Body of pancreas (tissue), 4 donors: ENCODE measurements around the gene PARP8. TPM values are rescaled to one million over a fixed set of nuclear protein-coding genes. Genes with fewer than 3 reads are reported as not detected.
"Not testable (repeated sequence)": the region's sequence is repeated elsewhere in the genome, so short reads cannot be mapped to it uniquely, and the experiment has no call there.

Experiments used
- ATAC-seq: fragments of 150-250 bp; one replicate; pipeline ENCODE4 v1.9.1; 2016
- DNase-seq, 4 donors: peaks; one replicate each; pipeline ENCODE4 v3.0.0-alpha.2; 2019
- H3K27ac ChIP-seq, 4 donors: fragments of 200-600 bp; sonication (generic); 1 replicate in 3 of 4; 2 replicates in 1 of 4; pipeline versions ENCODE4 v1.5.1 to v1.6.1; 2016 to 2019; ENCODE audit warnings: mild to moderate bottlenecking in 1 of 4, mixed read lengths in 1 of 4, moderate library complexity in 1 of 4
- H3K27me3 ChIP-seq, 2 donors: fragments of 200-600 bp; sonication (generic); one replicate each; pipeline ENCODE4 v1.6.0; 2016; ENCODE audit warnings: mild to moderate bottlenecking in 1 of 2
- H3K36me3 ChIP-seq, 2 donors: fragments of 200-600 bp; sonication (generic); replicated peaks in 1 of 2; 2 replicates each; pipeline ENCODE4 v1.5.1; 2016; ENCODE audit warnings: low read depth in 2 of 2; ENCODE audit not compliant: insufficient read depth in 1 of 2
- H3K4me1 ChIP-seq: fragments of 200-600 bp; sonication (generic); one replicate; pipeline ENCODE4 v1.6.0; 2016
- H3K4me3 ChIP-seq, 2 donors: fragments of 200-600 bp; sonication (generic); 1 replicate in 1 of 2; 2 replicates in 1 of 2; pipeline ENCODE4 v1.5.1; 2016 to 2019
- H3K9me3 ChIP-seq, 3 donors: fragments of 200-600 bp; sonication (generic); 1 replicate in 2 of 3; 2 replicates in 1 of 3; pipeline ENCODE4 v1.5.1; 2016
- POLR2A ChIP-seq, 3 donors: fragments of 450-650 bp; IDR thresholded peaks; one replicate each; pipeline ENCODE4 v1.6.1; 2016; ENCODE audit warnings: antibody characterized with exemption in 3 of 3, mild to moderate bottlenecking in 2 of 3
- WGBS, 2 donors: methylation state at CpG; one replicate each; pipeline ENCODE4 v1.1.5; 2017; 5-methylcytosine and 5-hydroxymethylcytosine counted together
- intact Hi-C: fragments of 100-400 bp; cut with DNase I; formaldehyde crosslinking; loops from one replicate; pipeline ENCODE4 v1.15.1; 2023
- total RNA-seq, 2 donors: library from RNA; depleted of rRNA; stranded (reverse); fragments of >200 nt; gene quantifications; one replicate each; pipeline ENCODE4 v1.1.0, GENCODE V29; 2016
- TF ChIP-seq, protein P1 (sequence below), 7 experiments: fragments of 450-650 bp in 4 of 7; fragments of 200-600 bp in 3 of 7; sonication (generic) in 3 of 7; IDR thresholded peaks; one replicate each; pipeline ENCODE4 v1.5.1; 2016 to 2019; ENCODE audit warnings: antibody characterized with exemption in 7 of 7

PARP8 gene
- total RNA-seq, 2 donors from 2014 or later, result 13.5 to 17.9 TPM

DNA sequence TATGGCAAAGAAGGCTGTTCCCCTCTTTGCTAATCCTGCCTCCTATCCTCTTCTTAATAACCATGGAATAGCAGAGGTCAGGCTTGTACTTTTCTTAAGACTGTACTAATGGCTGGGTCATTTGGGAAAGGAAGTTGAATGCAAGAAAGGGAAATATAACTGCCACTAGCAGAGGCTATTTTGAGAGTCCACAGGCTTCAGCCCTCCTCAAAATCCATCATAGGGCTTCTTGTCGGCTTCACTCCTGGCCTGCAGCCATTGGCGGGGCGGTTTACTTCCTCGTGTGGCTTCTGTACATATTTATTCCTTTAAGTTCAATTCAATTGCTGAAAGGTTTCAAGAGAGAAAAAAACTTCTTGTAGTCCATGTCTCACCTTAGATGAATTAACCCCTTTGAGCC is 2.8 kb upstream of the PARP8 start:
- H3K4me1 ChIP-seq, result no peaks in the 10 kb centered on the region
- TF ChIP-seq, protein P1, sequence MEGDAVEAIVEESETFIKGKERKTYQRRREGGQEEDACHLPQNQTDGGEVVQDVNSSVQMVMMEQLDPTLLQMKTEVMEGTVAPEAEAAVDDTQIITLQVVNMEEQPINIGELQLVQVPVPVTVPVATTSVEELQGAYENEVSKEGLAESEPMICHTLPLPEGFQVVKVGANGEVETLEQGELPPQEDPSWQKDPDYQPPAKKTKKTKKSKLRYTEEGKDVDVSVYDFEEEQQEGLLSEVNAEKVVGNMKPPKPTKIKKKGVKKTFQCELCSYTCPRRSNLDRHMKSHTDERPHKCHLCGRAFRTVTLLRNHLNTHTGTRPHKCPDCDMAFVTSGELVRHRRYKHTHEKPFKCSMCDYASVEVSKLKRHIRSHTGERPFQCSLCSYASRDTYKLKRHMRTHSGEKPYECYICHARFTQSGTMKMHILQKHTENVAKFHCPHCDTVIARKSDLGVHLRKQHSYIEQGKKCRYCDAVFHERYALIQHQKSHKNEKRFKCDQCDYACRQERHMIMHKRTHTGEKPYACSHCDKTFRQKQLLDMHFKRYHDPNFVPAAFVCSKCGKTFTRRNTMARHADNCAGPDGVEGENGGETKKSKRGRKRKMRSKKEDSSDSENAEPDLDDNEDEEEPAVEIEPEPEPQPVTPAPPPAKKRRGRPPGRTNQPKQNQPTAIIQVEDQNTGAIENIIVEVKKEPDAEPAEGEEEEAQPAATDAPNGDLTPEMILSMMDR (IDR thresholded peaks at IDR 0.05), result no peak
- TF ChIP-seq POLR2A (IDR thresholded peaks at IDR 0.05), result no peak
- no peaks in the 10 kb centered on the region for H3K36me3 ChIP-seq
- intact Hi-C loops, result no loop called here
- no peak overlapping the region for H3K27ac ChIP-seq
- no peak overlapping the region for H3K4me3 ChIP-seq
- no peak for ATAC-seq
- DNase-seq, result peak in 2 of 4 donors; percentile 23 to 37
- H3K27me3 ChIP-seq, result no peaks in the 10 kb centered on the region
- H3K9me3 ChIP-seq, result no peaks in the 10 kb centered on the region
- 60 to 63% methylated on average over 4 of the region's 4 CpGs for WGBS, 2 donors

DNA sequence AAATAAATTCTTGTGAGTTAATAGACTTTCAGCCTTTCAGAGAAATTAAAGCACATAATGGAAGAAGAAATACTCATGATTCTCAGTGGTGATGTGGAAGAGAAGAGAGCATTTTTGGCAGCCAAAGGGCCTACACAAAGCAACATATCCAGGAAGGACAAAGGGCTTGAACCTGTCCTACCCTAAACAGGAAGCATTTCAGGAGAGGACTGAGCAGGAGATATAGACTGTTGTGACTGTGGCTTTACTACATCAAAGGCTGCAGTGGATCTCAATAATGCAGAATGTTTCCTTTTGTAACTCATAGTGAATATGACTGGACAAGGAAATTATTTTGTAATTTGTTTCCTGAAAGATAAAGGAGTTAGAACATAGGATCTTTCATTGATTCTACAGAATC is 1.3 kb upstream of the PARP8 start:
- TF ChIP-seq, protein P1 (IDR thresholded peaks at IDR 0.05), result no peak
- no peak for TF ChIP-seq POLR2A (IDR thresholded peaks at IDR 0.05)
- intact Hi-C loops, result no loop called here
- ATAC-seq (no peak), DNase-seq (no peak)
- Histone ChIP-seq H3K9me3 (no peaks in the 10 kb centered on the region), H3K4me3 (no peak overlapping the region), H3K36me3 (no peaks in the 10 kb centered on the region), H3K27ac (peak overlapping the region in 1 of 4 donors; percentile 91), H3K4me1 (peaks cover 8% of the 10 kb centered on the region), H3K27me3 (no peaks in the 10 kb centered on the region)

DNA sequence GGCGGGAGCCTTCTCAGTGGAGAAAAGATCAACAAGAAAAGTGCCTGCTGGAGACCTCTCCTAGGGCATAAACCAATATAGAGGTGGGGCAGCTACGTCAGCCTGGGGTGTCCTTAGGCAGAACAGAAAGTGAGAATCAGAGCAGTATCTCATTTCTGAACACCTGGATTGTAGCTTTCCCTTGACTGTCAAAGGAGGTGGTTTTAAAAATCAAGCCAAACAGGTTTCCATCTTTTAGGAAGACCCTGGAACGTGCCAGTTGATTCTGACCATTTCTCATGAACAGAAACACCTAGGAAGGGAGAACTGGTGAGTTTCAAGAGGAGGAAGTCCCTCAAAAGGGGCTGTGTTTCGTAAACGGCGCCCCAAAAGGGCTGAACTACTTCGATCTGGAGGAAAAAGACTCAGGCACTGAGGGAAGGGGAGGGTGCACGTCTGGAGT is 655 bp upstream of the PARP8 start:
- H3K4me1 ChIP-seq, H3K27me3 ChIP-seq, H3K36me3 ChIP-seq, ATAC-seq, H3K4me3 ChIP-seq, intact Hi-C loops, H3K9me3 ChIP-seq: not testable (repeated sequence)
- WGBS, 2 donors, result 48 to 54% methylated on average over 8 of the region's 8 CpGs
- peak overlapping the region in 3 of 4 donors; percentile 89 to 98 (median 91) for H3K27ac ChIP-seq
- peak in 2 of 4 donors; percentile 14 to 25 for DNase-seq
- TF ChIP-seq POLR2A (IDR thresholded peaks at IDR 0.05), result peak in 1 of 3 donors; percentile 14

DNA sequence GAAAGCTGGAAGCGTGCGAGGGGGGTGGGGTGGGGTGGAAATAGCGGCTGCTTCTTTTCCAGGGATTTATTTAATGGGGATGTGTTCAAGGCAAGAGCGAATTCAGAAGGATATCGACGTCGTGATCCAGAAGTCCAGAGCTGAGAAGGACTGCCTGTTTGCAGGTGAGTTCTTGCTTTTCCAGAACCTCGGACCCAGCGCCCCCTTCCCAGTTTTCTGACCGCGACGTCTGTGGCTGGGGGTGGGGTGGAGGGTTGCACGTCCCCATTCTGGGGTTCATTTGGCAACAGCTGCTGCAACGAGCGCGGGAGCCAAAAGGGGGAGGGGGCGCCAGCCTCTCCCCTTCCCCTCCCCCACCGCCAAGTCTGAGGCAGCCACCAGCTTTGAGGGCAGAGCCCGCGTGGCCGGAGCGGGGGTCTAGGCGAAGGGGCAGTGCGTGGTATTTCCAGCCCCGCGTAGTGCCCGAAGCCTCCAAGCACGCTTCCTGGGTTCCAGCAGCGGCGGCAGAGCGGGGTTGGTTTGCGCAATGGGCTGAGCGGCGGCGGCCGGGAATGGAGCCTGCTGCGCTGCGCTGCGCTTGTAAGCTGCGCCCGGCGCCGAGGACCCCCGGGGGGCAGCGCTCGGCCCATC is 701 bp downstream of the PARP8 start:
- TF ChIP-seq, protein P1 (IDR thresholded peaks at IDR 0.05), result peak in 1 of 7 experiments; percentile 2
- TF ChIP-seq POLR2A (IDR thresholded peaks at IDR 0.05), result peak in 1 of 3 donors; percentile 41
- Histone ChIP-seq H3K4me1 (peaks cover 8% of the 10 kb centered on the region), H3K9me3 (no peaks in the 10 kb centered on the region), H3K4me3 (peak overlapping the region; percentile 77 to 85), H3K27me3 (no peaks in the 10 kb centered on the region), H3K27ac (peak overlapping the region; percentile 88 to 98 (median 90)), H3K36me3 (no peaks in the 10 kb centered on the region)
- peak; percentile 79 for ATAC-seq
- 0 to 1% methylated on average over 10 to 46 of the region's 46 CpGs for WGBS, 2 donors
- peak; percentile 46 to 74 (median 54) for DNase-seq
- intact Hi-C loops, result no loop called here

DNA sequence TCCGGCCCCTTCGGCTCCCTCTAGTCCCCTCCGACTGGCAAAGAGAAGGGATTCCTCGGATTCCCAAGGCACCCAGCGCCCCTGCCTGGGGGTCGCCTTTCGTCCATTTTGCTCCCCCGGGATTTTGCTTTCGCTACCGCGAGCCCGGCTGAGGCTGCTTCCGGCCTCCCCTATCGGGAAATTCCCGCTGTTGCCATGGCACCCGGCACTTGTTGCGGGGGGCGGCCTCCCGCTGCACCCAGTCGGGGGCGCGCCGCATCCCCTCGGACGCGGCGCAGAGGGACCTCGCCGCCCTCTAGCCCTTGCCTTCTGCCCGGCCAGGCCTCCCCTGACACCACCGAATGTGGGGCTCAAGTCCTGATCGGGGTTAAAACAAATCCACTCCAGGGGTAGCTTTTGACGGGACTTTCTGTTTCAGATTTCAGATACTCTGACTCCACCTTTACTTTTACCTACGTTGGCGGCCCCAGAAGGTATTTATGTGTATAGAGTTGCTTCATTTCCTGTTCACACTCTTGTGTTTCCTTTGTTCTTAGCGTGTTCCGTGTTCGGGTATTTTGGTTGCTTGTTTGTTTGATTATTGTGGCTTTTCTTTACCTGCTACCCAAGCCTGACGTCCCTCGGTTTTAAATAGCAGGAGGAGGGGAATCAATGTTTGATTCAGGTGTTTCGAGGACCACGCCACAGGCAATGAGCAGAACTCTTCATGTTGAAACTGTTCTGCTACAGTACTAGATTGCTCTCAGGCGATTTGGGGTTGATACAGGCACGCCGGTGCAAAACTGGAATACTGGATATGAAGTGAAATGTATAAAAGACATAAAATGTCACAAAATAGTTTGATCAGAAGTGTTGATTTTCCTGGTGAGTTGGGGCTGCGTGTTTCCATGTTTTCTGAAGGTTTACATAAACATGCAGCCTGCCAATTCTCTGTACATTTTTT is 1.5 kb downstream of the PARP8 start:
- H3K36me3 ChIP-seq, result no peaks in the 10 kb centered on the region
- H3K9me3 ChIP-seq, result no peaks in the 10 kb centered on the region
- H3K4me1 ChIP-seq, result peaks cover 8% of the 10 kb centered on the region
- peak; percentile 82 for ATAC-seq
- H3K27me3 ChIP-seq, result no peaks in the 10 kb centered on the region
- intact Hi-C loops, result no loop called here
- H3K27ac ChIP-seq, result peak overlapping the region; percentile 88 to 98 (median 90)
- 0 to 1% methylated on average over 16 to 46 of the region's 46 CpGs for WGBS, 2 donors
- H3K4me3 ChIP-seq, result peak overlapping the region; percentile 77 to 85
- DNase-seq, result peak; percentile 68 to 78 (median 72)
- peak in 2 of 3 donors; percentile 68 to 69 for TF ChIP-seq POLR2A (IDR thresholded peaks at IDR 0.05)
- TF ChIP-seq, protein P1 (IDR thresholded peaks at IDR 0.05), result no peak

DNA sequence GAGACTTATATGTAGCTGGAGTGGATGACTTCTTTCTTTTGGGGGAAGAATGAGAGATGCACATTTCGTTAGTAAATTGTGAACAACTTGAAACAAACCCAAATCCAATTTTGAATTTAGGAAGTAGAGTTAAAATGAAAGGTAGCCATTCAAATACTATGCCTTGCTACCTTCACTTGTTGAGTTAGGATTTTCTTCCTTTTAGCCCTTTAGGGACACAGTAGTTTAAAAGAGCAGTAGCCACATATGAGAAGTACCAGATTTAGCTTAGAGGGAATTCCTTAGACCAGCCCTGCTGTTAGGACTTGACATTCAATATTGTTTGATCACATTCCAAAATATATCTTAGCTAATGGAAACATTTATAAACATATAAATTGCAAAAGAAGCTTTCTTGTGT is 2.2 kb downstream of the PARP8 start:
- H3K4me1 ChIP-seq, H3K9me3 ChIP-seq, H3K27me3 ChIP-seq, H3K36me3 ChIP-seq, intact Hi-C loops, ATAC-seq, DNase-seq: not testable (repeated sequence)
- Histone ChIP-seq H3K4me3 (peak overlapping the region in 1 of 2 donors; percentile 85), H3K27ac (peak overlapping the region in 3 of 4 donors; percentile 89 to 98 (median 91))
- 5 to 14% methylated on average over 1 of the region's 1 CpG for WGBS, 2 donors
